HG03520 (cell line): ENCODE data around the gene CCDC127.
"Not testable (repeated sequence)": the region's sequence is repeated elsewhere in the genome, so short reads cannot be mapped to it uniquely, and the experiment has no call there.

Source experiments
- ATAC-seq: cut with Tn5 transposase; IDR thresholded peaks from one replicate; pipeline ENCODE4 v1.9.1; 2021; ENCODE audit warnings: mild to moderate bottlenecking, moderate library complexity; ENCODE audit not compliant: unreplicated experiment

Gene CCDC127

DNA sequence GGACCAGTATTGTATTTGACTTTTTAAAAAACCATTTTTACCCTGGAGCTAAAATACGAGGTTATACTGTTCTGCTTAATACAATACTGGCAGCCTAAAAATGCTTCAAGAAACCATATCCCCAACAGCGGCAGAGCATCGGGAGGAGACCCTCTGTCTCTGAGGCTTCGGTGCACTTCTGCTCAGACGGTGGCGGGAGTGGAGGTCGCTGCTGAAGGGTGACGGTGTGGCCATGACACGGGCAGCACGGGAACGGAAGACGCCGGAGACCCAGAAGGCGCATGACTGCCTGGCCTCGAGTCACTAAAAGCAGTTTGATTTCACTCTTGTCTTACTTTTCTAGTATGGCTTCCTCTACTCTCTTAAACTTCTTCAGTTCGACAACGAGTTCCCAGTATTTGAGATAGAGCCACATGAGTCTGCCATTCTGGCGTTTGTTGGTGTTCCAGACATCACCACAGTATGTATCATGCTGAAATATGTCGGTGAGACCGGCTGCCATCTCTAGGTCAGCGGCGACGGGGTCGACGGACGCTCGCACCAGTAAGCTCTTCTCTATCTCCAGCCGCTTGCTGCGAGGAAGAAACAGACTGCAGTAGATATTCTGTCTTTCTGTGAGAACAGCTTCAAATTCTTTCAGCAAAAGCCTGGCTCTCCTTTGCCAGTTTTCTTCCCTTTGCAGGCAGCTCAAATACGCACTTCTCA is 12.8 kb downstream of the CCDC127 start:
- ATAC-seq, result no peak

DNA sequence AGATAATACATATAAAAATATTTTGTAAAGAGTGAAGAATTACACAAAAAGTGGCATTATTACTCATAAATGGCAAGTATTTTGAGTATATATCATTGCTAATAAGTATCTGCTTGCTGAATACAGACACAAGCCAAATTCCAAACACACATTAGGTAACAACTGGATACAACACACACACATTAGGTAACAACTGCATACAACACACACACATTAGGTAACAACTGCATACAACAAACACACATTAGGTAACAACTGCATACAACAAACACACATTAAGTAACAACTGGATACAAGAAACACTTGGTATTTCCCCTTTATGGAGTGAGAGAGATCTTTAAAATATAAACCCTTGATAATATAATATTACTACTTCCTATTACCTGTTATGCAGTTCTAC is 13.5 kb downstream of the CCDC127 start:
- ATAC-seq, result no peak

DNA sequence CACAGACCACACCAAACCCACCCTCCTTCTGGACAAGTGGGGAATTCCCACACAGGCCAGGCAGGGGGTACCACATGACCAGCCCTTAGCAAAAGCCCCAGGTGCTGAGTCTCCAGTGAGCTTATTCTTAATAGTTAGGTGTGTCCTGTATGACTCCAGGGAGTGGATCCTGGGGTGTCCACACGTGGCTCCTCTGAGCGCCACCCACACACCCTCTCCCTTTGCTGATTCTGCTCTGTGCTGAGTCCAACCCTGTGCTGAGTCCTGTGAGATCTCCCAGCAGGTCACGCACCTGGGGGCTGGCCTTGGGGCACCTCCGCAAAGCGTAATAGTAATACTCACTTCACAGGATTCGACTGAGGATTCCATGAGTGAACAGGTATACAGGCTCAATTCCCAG is 14.0 kb downstream of the CCDC127 start:
- ATAC-seq, result no peak

DNA sequence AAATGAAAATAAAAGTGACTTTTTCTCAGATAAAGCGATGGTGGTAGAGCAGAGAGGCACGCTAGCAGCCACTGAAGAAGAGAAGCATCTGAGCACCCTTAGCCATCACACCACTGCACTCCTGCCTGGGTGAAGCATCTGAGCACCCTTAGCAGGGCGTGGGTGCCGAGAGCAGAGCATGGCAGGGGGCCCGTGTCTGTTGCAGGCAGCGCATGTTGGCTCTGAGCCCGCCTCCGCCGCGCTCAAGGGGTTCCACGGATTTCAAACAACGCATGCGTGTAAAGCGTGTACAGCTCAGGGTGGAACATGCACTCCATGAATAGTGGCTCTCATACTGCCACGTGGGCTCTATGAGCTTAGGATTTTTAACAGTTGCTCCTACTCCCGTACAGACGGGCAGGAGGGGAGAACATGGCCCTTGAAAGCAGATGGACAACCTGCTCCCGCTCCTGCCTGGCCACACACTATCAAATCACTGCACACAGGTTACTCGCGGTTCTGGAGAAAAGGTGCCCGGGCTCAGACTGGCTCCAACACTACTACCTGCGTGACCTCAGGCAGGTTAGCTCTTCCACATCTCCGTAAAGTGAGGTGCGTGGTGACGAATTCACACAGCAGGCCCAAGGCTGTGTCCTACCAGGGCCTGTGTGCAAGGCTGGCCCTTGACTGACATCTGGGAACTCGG is 14.6 kb downstream of the CCDC127 start:
- ATAC-seq, result no peak

DNA sequence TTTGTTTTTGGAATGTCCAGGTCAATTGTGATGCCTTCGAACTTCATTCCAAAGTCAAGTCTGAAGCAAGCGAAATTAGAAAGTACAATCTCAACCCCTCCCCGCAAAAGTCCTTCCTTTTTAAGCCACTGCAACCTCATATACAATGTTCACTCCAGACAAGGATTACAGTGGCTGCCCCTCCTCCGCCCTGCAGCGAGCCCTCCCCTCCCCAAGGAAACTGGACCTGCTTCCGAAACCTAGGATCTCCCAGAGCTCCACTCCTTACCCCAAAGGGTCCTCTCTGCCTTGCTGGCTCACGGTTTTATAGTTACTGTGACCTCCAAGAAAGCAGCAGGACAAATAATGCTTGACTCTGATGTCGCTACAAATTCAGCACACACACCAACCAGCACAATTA is 16.3 kb downstream of the CCDC127 start:
- no peak for ATAC-seq

DNA sequence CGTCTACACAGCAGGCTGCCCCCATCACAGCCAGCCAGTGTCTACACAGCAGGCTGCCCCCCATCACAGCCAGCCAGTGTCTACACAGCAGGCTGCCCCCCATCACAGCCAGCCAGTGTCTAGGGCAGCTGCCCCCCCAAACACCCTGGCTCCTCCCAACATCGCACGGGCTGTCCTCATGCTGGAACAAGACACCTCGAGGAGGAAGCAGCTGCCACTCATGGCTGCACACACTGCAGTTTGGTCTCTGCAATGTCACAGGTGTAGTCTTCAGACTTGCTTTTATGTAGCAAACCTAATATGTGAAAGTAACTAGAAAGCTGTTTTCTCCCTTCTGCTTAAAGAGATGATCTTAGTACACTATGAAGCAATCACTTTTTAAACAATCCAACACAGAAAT is 17.0 kb downstream of the CCDC127 start:
- no peak for ATAC-seq

DNA sequence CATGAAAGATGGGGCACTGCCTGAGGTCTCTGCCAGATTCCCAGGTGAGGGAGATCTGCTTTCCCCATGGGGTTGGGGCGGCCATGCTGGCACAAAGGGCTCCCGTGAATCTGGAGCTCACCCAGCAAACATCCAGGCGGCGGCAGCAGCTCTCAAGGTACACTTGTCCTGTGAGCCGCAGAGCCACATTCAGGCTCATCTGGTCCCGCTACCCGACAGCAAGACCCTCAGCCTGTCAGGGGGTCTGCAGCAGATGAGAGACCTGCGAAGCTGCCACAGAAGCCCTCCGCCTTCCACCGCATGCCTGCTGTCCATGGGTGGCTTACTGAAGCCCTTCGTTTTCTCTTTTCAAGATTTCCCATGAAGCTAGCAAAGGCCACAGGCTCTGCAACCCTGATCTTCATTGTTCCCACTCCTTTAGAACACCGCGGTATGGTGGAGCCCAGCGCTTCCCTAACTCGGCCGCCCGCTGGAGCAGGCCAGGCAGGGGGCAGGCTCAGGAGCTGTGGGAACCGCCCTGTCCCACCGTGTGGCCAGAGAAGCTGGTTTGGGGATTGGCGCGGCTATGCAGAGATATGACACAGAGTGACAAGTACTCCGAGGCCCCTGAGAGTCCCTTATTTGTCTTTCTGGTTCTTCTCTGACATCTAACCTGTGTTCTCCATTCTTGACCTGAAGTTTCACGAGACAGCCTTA is 17.9 kb downstream of the CCDC127 start:
- no peak for ATAC-seq

DNA sequence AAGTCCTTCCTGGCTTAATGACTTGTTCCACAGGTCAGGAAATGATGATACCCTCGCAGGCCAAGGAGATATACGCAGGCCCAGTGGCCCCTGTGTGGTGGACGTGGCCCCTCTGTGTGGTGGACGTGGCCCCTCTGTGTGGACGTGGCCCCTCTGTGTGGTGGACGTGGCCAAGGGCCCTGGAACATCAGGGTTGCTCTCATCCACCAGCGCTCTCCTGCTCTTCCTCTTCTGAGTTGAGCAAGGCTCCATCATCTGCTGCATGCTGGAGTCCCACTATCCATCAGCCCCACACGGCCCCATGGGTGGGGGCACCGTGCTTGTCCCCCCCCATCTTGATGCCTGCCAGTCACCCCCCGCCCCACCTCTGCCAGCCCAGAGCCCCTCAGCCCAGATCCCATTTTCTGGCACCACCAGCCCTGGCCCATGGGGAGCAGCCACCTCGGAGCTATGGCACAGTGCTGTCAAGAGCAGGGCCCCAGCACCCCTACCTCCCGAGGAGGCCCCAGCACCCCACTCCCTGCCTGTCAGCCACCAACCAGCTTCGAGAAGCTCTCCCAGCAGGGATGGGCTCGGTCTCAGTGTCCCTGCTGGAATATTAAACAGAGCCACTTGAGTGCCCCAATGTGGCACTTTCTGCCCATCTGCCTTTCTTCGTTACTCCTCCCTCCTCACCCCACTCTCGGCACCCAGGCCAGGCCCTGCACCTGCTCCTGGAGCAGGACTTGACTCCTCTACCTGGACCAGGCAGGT is 18.6 kb downstream of the CCDC127 start:
- no peak for ATAC-seq

DNA sequence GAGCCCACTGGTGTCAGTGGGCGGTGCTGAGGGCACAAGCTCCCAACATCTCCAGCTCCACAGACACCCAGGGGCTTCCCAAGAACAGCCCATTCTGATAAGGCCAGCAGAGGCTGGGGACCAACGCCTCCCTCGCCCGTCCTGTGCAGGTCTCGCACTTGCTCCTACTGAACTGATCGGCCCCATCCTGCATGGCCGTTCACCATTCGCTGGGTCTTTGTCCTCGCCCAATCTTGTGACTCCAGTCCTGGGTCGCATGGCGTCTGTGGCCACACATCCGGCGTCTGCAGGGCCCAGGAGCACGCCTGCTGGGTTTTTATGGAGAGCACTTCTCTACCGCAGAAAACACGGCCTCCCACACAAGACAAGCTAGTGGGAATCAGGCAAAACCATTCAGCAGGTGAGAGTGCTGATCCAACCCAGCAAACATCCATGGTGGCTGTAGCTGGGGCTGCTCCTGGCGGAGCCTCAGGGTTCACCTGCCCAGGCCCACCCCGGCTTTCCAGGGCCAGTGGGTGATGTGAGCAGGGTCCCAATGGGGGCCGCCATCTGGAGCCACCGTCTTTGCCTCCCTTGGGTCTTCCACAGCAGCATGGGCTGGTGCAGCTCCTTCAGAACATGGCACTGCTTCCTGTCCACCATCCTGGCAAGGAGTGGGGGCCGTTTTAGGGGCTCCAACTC is 19.3 kb downstream of the CCDC127 start:
- ATAC-seq, result no peak

DNA sequence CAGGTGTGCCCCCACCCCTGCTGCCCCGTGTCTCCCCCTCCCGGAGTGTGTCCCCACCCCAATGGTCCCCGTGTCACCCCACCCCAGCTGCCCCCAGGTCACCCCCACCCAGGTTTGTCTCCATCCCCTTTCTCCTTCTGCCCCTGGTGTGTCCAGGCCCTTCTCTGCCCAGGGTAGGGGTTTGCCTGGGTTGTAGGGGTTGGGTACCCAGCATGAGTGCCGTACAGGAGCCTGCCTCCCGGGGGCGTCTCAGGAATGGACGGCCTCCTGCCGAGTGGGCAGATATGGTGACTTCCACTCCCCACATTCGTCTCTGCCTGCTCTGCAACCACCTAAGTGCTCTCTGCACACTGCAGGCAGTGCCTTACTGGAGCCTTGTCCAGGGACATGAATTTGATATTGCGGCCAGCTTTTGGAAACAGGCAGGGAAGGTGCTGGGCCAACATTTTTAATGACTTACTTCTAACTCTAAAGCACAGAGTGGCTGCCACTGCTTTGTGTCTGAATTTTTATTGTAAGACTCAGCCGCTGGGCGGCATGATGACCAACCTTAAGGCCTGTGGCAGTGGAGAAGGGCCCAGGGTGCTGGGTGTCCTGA is 20.0 kb downstream of the CCDC127 start:
- ATAC-seq, result no peak

DNA sequence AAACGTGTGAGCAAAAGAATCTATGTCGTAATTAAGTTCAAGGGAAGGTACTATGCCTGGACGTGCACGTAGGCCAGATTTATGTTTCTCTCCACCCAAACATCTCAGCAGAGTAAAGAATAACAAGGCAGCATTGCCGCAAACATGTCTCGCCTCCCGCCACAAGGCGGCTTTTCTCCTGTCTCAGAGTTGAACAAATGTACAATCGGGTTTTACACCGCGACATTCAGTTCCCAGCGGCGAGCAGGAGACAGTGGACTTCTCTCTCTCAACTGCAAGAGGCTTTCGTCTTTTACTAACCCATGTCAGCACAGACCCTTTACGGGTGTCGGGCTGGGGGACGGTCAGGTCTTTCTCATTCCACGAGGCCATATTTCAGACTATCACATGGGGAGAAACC is 20.9 kb downstream of the CCDC127 start:
- not testable (repeated sequence) for ATAC-seq

DNA sequence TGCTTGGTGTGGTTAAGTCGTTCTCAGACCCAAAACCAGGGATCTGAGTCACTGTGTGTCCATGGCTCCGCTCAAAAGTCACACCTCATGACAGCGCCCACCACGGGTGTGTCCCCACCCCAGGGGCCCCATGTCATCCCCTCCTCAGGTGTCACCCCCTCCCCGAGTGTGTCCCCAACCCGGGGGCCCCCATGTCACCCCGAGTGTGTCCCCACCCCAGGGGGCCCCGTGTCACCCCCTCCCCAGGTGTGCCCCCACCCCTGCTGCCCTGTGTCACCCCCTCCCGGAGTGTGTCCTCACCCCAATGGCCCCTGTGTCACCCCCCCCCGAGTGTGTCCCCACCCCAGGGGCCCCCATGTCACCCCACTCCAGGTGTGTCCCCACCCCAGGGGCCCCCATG is 21.6 kb downstream of the CCDC127 start:
- no peak for ATAC-seq

DNA sequence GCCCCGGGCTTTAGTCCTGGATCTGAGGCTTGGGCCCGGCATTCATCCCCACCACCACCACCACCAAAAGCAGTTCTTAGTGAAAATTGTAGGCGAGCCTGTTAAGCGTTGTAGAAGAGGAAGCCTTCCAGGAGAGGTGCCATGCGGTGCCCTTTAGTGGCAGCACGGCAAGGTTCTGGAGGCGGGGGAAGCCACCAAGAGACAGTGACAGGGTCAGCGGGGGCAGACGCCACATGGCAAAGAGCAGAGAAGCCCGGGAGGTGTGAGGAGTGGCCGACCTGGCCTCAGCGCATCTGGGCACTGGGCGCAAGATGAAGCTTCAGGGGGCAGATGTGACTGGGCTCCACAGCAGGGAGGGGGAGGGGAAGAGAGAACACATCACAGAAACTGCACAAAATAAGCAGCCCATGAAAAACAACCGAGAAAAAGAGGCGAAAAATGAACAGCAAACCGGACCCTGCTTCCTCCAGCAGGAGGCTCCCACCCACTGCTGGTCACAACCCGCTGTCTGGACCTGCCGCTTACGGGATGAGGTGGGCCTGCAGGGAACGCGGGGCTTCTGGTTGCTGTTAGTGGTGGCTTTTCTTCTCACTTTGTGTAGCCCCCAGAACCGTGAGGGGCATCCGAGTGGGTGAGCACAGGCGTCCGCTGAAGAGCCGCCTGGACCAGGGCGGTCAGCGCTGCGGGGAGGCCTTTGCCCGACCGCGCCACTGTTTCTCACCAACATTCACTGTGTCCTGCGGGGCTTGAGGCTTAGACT is 22.4 kb downstream of the CCDC127 start:
- ATAC-seq, result no peak

DNA sequence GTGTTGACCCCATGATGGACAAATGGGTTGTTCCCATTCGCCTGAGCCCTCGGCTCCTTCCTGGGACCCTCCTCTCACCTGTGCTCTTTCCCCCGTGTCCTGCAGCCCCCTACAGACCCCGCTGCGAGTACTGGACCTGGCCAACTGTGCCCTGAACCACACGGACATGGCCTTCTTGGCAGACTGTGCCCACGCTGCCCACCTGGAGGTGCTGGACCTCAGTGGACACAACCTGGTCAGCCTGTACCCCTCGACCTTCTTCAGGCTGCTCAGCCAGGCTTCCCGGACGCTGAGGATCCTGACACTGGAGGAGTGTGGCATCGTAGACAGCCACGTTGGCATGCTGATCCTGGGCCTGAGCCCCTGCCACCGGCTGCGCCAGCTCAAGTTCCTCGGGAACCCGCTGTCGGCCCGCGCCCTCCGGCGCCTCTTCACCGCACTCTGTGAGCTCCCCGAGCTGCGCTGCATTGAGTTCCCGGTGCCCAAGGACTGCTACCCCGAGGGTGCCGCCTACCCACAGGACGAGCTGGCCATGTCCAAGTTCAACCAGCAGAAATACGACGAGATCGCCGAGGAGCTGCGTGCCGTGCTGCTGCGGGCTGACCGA is 23.2 kb downstream of the CCDC127 start:
- no peak for ATAC-seq

DNA sequence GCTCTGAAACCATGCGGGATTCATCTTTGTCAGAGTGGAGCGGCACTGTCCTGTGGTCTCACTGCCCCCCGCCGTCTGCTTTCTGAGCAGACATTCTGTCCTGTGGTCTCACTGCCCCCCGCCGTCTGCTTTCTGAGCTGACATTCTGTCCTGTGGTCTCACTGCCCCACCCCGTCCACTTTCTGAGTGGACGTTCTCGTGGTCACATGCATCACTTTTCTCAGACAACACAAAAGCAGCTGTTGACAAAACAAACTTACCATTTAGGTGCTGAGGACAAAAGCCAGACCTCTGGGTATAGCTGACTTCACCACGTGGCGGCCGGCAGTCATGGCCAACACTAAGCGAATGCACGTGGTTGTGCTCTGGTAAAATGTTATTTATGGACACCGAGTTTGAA is 23.9 kb downstream of the CCDC127 start:
- ATAC-seq, result no peak

DNA sequence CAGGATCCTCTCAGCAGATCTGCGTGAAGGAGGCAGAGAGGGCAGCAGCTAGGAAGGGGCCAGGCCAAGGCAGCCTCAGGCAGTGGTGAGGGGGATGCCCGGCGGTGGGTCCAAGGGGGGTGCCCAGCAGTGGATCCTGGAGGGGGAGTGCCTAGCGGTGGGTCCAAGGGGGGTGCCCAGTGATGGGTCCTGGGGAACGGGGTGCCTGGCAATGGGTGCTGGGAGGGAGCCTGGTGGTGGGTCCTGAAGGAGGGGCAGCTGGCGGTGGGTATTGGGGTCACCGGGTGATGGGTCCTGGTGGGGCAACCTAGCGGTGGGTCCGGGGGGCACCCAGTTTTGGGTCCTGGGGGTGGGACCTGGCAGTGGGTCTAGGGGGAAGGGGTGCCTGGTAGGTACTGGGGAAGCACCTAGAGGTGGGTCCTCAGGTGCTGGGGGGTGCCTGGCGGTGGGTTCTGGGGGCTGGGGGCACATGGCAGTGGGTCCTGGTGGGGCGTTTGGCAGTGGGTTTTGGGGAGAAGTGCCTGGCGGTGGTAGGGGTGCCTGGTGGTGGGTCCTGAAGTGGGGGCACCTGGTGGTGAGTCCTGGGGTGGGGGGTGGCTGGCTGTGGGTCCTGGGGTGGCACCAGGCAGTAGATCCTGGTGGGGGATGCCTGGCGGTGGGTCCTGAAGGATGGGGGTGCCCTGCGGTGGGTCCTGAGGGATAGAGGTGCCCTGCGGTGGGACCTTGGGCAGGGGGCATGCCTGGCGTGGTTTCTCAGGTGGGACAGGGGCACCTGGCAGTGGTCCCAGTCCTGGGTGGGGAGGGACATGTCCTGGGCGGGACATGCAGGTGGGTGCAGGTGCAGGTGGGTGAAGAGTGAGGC is 24.8 kb downstream of the CCDC127 start:
- no peak for ATAC-seq

DNA sequence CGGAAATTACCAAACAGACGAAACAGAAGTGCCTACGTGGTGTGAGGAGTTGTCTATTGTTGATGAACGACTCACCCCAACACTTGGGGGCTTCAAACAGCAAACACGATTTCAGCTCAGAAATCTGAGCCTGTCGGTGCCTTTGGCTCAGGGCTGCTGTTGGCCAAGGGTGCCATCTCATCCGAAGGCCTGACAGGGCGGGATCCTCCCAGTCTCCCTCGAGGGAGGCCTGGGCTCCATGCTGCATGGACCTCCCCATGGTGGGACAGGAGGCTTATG is 25.3 kb downstream of the CCDC127 start:
- no peak for ATAC-seq

DNA sequence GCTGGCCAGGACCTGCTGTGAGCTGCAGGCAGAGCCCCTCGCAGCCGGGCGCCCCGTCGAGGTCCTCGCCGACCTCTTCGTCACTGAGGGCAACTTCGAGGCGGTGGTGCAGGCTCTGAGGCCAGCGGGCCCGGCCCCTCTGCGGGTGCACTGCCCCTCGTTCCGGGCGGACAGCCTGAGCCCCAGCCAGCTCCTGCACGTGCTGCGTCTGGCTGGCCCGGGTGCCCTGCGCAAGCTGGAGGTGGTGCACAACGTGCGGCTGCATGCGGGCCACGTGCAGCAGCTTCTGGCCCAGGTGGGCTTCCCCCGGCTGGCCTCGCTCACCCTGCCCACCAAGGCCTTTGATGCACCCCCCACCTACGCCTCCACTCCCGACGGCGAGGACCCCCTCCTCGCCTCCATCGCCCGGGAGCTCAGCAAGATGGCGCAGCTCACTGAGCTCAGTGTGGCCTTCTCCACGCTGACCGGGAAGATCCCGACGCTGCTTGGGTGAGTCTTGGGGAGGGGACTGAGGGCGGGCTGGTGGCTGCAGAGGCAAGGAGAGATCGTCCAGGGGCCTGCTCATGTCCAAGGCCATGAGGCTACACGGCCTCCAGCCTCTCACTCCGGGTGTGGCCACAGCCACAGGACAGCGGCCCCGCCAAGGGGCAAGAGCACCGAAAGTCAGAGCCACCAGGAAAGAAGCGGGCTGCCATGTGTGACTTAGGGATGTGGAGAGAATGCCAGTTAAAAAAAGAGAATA is 25.8 kb downstream of the CCDC127 start:
- ATAC-seq, result no peak
